Skeletal muscle tissue (tissue), 4 donors: ENCODE measurements around the gene GPAT2. TPM values are rescaled to one million over a fixed set of nuclear protein-coding genes. Genes with fewer than 3 reads are reported as not detected.
"Not testable (repeated sequence)": the region's sequence is repeated elsewhere in the genome, so short reads cannot be mapped to it uniquely, and the experiment has no call there.

Source experiments
- H3K27ac ChIP-seq: one replicate; pipeline ENCODE4 v1.7.0; 2013; ENCODE audit warnings: mild to moderate bottlenecking, low read depth, low read length, inconsistent platforms
- H3K27me3 ChIP-seq, 3 donors: one replicate each; pipeline ENCODE4 v1.7.0; 2013; ENCODE audit warnings: low read length in 3 of 3; ENCODE audit not compliant: control insufficient read depth in 3 of 3, insufficient read depth in 3 of 3
- H3K36me3 ChIP-seq, 3 donors: one replicate each; pipeline ENCODE4 v1.7.0; 2013; ENCODE audit warnings: low read length in 3 of 3; ENCODE audit not compliant: control insufficient read depth in 3 of 3, insufficient read depth in 3 of 3
- H3K4me1 ChIP-seq, 3 donors: one replicate each; pipeline ENCODE4 v1.7.0; 2013; ENCODE audit warnings: low read length in 3 of 3, mild to moderate bottlenecking in 3 of 3; ENCODE audit not compliant: control insufficient read depth in 3 of 3, insufficient read depth in 3 of 3
- H3K4me3 ChIP-seq, 3 donors: one replicate each; pipeline ENCODE4 v1.7.0; 2013; ENCODE audit warnings: low read length in 3 of 3
- H3K9ac ChIP-seq, 3 donors: one replicate each; pipeline ENCODE4 v1.7.0; 2013; ENCODE audit warnings: low read length in 3 of 3, mild to moderate bottlenecking in 3 of 3, moderate library complexity in 2 of 3, low read depth in 1 of 3
- H3K9me3 ChIP-seq, 3 donors: one replicate each; pipeline ENCODE4 v1.7.0; 2013; ENCODE audit warnings: low read length in 3 of 3; ENCODE audit not compliant: control insufficient read depth in 3 of 3
- total RNA-seq: library from RNA; depleted of rRNA; stranded (reverse); fragments of >200 nt; gene quantifications from one replicate; pipeline ENCODE4 v1.2.3, GENCODE V29; 2014
- donor health status: Osteomylitis.

The GPAT2 gene
- total RNA-seq, 1 donor from 2014 or later, result 7.8 TPM

GRCh38 chr2:96072746-96073145 is 38.0 kb upstream of the GPAT2 start:
- Histone ChIP-seq H3K36me3 (no peaks in the 10 kb centered on the region), H3K4me1 (peaks cover 6 to 14% (median 8%) of the 10 kb centered on the region in 3 donors), H3K9ac (no peak overlapping the region), H3K27ac (no peak overlapping the region), H3K9me3 (peaks cover 0 to 6% (median 4%) of the 10 kb centered on the region in 3 donors), H3K27me3 (peaks cover 0 to 5% (median 0%) of the 10 kb centered on the region in 3 donors), H3K4me3 (no peak overlapping the region)

- peaks cover 6 to 14% (median 8%) of the 10 kb centered on the region in 3 donors for H3K4me1 ChIP-seq
- not testable (repeated sequence) for H3K36me3 ChIP-seq, H3K27ac ChIP-seq, H3K9me3 ChIP-seq, H3K4me3 ChIP-seq, H3K9ac ChIP-seq, H3K27me3 ChIP-seq
Observed at GRCh38 chr2:96071977-96072491, 37.3 kb upstream of the GPAT2 start.

GRCh38 chr2:96071087-96071976 is 36.6 kb upstream of the GPAT2 start:
- H3K27ac ChIP-seq, H3K9ac ChIP-seq: not testable (repeated sequence)

GRCh38 chr2:96070351-96070750 is 35.6 kb upstream of the GPAT2 start:
- H3K36me3 ChIP-seq, H3K9ac ChIP-seq, H3K27ac ChIP-seq, H3K9me3 ChIP-seq, H3K4me3 ChIP-seq, H3K27me3 ChIP-seq: not testable (repeated sequence)
- peaks cover 6 to 14% (median 8%) of the 10 kb centered on the region in 3 donors for H3K4me1 ChIP-seq

More at GRCh38 chr2:96071087-96071976, 36.6 kb upstream of the GPAT2 start:
- H3K4me1 ChIP-seq, result peaks cover 6 to 14% (median 8%) of the 10 kb centered on the region in 3 donors
- H3K36me3 ChIP-seq, H3K4me3 ChIP-seq, H3K9me3 ChIP-seq, H3K27me3 ChIP-seq: not testable (repeated sequence)

- not testable (repeated sequence) for H3K36me3 ChIP-seq, H3K27me3 ChIP-seq, H3K4me3 ChIP-seq, H3K9ac ChIP-seq, H3K9me3 ChIP-seq, H3K27ac ChIP-seq
- peaks cover 6 to 14% (median 8%) of the 10 kb centered on the region in 3 donors for H3K4me1 ChIP-seq
Observed at GRCh38 chr2:96069878-96070277, 35.2 kb upstream of the GPAT2 start.

- peaks cover 6 to 14% (median 8%) of the 10 kb centered on the region in 3 donors for H3K4me1 ChIP-seq
- not testable (repeated sequence) for H3K27me3 ChIP-seq, H3K9ac ChIP-seq, H3K36me3 ChIP-seq, H3K27ac ChIP-seq, H3K9me3 ChIP-seq, H3K4me3 ChIP-seq
Observed at GRCh38 chr2:96067902-96068581, 33.3 kb upstream of the GPAT2 start.

- H3K4me3 ChIP-seq, H3K9ac ChIP-seq, H3K27ac ChIP-seq, H3K9me3 ChIP-seq, H3K27me3 ChIP-seq, H3K4me1 ChIP-seq, H3K36me3 ChIP-seq: not testable (repeated sequence)
Observed at GRCh38 chr2:96067098-96067660, 32.5 kb upstream of the GPAT2 start.

GRCh38 chr2:96066511-96066910 is 31.8 kb upstream of the GPAT2 start:
- H3K4me1 ChIP-seq, H3K9ac ChIP-seq, H3K27ac ChIP-seq, H3K36me3 ChIP-seq, H3K27me3 ChIP-seq, H3K4me3 ChIP-seq, H3K9me3 ChIP-seq: not testable (repeated sequence)

- H3K27me3 ChIP-seq, H3K4me1 ChIP-seq, H3K36me3 ChIP-seq, H3K9ac ChIP-seq, H3K27ac ChIP-seq, H3K9me3 ChIP-seq, H3K4me3 ChIP-seq: not testable (repeated sequence)
Observed at GRCh38 chr2:96065954-96066353, 31.2 kb upstream of the GPAT2 start.
